ENCODE measurements around the gene ACOT11. TPM values are rescaled to one million over a fixed set of nuclear protein-coding genes. Genes with fewer than 3 reads are reported as not detected.
A peak's percentile ranks its signal among the peaks of the same experiment; 100 is the strongest.

ACOT11 gene
- total and polyA plus RNA-seq, 2 of the 13 experiments (the other 11 are each of a cell fraction or from before 2014, with no cell fraction given) = 2.6 to 3.3 TPM

- TF ChIP-seq, protein P1, sequence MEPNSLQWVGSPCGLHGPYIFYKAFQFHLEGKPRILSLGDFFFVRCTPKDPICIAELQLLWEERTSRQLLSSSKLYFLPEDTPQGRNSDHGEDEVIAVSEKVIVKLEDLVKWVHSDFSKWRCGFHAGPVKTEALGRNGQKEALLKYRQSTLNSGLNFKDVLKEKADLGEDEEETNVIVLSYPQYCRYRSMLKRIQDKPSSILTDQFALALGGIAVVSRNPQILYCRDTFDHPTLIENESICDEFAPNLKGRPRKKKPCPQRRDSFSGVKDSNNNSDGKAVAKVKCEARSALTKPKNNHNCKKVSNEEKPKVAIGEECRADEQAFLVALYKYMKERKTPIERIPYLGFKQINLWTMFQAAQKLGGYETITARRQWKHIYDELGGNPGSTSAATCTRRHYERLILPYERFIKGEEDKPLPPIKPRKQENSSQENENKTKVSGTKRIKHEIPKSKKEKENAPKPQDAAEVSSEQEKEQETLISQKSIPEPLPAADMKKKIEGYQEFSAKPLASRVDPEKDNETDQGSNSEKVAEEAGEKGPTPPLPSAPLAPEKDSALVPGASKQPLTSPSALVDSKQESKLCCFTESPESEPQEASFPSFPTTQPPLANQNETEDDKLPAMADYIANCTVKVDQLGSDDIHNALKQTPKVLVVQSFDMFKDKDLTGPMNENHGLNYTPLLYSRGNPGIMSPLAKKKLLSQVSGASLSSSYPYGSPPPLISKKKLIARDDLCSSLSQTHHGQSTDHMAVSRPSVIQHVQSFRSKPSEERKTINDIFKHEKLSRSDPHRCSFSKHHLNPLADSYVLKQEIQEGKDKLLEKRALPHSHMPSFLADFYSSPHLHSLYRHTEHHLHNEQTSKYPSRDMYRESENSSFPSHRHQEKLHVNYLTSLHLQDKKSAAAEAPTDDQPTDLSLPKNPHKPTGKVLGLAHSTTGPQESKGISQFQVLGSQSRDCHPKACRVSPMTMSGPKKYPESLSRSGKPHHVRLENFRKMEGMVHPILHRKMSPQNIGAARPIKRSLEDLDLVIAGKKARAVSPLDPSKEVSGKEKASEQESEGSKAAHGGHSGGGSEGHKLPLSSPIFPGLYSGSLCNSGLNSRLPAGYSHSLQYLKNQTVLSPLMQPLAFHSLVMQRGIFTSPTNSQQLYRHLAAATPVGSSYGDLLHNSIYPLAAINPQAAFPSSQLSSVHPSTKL (CRISPR knock-in tag; IDR thresholded peaks at IDR 0.05) = no peak; the same call in 1 of the 2 replicates
- TF ChIP-seq ZNF788 (CRISPR knock-in tag; IDR thresholded peaks at IDR 0.05; ENCODE audit: borderline replicate concordance) = peak; percentile 57; the same call in 1 of the 2 replicates
- TF ChIP-seq ZNF790 (CRISPR knock-in tag; IDR thresholded peaks at IDR 0.05; ENCODE audit: borderline replicate concordance) = no peak
- no peak for TF ChIP-seq TMF1 (CRISPR knock-in tag; IDR thresholded peaks at IDR 0.05; ENCODE audit: low read depth)
- TF ChIP-seq RBM22 (optimal IDR thresholded peaks at IDR 0.05; ENCODE audit: low read length) = no peak
- peak; percentile 55; the same call in 1 of the 2 replicates for TF ChIP-seq JUND (CRISPR knock-in tag; IDR thresholded peaks at IDR 0.05)
- peak; percentile 77 for TF ChIP-seq ZMYM4 (CRISPR knock-in tag; IDR thresholded peaks at IDR 0.05)
- TF ChIP-seq FOXK2 (IDR thresholded peaks at IDR 0.05) = no peak
- TF ChIP-seq FOXO1 (CRISPR knock-in tag; IDR thresholded peaks at IDR 0.05) = no peak; the same call in 1 of the 2 replicates
- TF ChIP-seq, protein P2, sequence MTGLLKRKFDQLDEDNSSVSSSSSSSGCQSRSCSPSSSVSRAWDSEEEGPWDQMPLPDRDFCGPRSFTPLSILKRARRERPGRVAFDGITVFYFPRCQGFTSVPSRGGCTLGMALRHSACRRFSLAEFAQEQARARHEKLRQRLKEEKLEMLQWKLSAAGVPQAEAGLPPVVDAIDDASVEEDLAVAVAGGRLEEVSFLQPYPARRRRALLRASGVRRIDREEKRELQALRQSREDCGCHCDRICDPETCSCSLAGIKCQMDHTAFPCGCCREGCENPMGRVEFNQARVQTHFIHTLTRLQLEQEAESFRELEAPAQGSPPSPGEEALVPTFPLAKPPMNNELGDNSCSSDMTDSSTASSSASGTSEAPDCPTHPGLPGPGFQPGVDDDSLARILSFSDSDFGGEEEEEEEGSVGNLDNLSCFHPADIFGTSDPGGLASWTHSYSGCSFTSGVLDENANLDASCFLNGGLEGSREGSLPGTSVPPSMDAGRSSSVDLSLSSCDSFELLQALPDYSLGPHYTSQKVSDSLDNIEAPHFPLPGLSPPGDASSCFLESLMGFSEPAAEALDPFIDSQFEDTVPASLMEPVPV (CRISPR knock-in tag; IDR thresholded peaks at IDR 0.05) = 0 out of 2 replicates have a peak, but pooled peaks have one; percentile 32
- no peak for TF ChIP-seq SIX1 (CRISPR knock-in tag; IDR thresholded peaks at IDR 0.05; ENCODE audit: borderline replicate concordance)
- TF ChIP-seq THAP7 (CRISPR knock-in tag; IDR thresholded peaks at IDR 0.05) = peak; percentile 32; the same call in 1 of the 2 replicates
- no peak for TF ChIP-seq ARID2 (CRISPR knock-in tag; IDR thresholded peaks at IDR 0.05; ENCODE audit: borderline replicate concordance)
- TF ChIP-seq, protein P3, sequence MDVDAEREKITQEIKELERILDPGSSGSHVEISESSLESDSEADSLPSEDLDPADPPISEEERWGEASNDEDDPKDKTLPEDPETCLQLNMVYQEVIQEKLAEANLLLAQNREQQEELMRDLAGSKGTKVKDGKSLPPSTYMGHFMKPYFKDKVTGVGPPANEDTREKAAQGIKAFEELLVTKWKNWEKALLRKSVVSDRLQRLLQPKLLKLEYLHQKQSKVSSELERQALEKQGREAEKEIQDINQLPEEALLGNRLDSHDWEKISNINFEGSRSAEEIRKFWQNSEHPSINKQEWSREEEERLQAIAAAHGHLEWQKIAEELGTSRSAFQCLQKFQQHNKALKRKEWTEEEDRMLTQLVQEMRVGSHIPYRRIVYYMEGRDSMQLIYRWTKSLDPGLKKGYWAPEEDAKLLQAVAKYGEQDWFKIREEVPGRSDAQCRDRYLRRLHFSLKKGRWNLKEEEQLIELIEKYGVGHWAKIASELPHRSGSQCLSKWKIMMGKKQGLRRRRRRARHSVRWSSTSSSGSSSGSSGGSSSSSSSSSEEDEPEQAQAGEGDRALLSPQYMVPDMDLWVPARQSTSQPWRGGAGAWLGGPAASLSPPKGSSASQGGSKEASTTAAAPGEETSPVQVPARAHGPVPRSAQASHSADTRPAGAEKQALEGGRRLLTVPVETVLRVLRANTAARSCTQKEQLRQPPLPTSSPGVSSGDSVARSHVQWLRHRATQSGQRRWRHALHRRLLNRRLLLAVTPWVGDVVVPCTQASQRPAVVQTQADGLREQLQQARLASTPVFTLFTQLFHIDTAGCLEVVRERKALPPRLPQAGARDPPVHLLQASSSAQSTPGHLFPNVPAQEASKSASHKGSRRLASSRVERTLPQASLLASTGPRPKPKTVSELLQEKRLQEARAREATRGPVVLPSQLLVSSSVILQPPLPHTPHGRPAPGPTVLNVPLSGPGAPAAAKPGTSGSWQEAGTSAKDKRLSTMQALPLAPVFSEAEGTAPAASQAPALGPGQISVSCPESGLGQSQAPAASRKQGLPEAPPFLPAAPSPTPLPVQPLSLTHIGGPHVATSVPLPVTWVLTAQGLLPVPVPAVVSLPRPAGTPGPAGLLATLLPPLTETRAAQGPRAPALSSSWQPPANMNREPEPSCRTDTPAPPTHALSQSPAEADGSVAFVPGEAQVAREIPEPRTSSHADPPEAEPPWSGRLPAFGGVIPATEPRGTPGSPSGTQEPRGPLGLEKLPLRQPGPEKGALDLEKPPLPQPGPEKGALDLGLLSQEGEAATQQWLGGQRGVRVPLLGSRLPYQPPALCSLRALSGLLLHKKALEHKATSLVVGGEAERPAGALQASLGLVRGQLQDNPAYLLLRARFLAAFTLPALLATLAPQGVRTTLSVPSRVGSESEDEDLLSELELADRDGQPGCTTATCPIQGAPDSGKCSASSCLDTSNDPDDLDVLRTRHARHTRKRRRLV (CRISPR knock-in tag; IDR thresholded peaks at IDR 0.05) = no peak
- TF ChIP-seq ZSCAN5A (CRISPR knock-in tag; IDR thresholded peaks at IDR 0.05; ENCODE audit: borderline replicate concordance) = no peak; the same call in 1 of the 2 replicates
Measured at GRCh38 chr1:54542120-54542961, 5.7 kb upstream of the ACOT11 start (continued).

All from HepG2 (cell line).